ENCODE results near the gene MYZAP. TPM values are rescaled to one million over a fixed set of nuclear protein-coding genes. Genes with fewer than 3 reads are reported as not detected.
"Not testable (repeated sequence)": the region's sequence is repeated elsewhere in the genome, so short reads cannot be mapped to it uniquely, and the experiment has no call there.

The MYZAP gene
- total and polyA plus RNA-seq, 11 donors = 280 to 1,065 (median 610) TPM

DNA sequence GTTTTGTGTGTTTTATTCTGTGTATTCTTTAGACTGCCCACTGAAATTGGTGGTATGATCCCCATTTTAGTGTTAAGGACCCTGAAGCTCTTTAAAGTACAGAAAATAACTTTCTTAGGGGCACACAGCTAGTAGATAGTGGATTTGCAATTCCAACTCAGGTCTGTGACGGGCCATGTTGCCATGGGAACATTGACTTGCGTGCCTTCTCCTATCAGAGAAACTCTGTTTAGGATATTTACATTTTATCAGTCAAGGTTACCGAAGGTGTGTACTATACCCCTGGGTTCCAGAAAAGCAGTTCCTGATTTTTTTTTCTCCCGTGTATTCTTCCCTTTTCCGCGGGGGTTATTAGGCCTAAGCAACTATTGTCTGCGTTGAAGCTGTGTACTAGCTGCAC, 19.4 kb downstream of the MYZAP start:
- Histone ChIP-seq H3K27ac (peak overlapping the region; percentile 69 to 96 (median 82)), H3K4me3 (no peak overlapping the region), H3K36me3 (peaks cover 0 to 16% (median 0%) of the 10 kb centered on the region in 9 donors), H3K4me1 (peaks cover 5 to 82% (median 43%) of the 10 kb centered on the region in 12 donors), H3K9me3 (no peaks in the 10 kb centered on the region), H3K27me3 (no peaks in the 10 kb centered on the region)
- DNase-seq (no peak), ATAC-seq (no peak)
- intact Hi-C loops (cut with DNase I) = loop anchor here in 4 of 10 donors (2.0 to 10.0 kb wide), 3 partner anchors 46 to 50 kb away; no protein-coding TSS in a partner anchor
- WGBS, 4 donors = 58 to 66% (median 60%) methylated on average over 7 of the region's 7 CpGs
- TF ChIP-seq POLR2A (IDR thresholded peaks at IDR 0.05) = no peak

GRCh38 chr15:57611938-57612337, 20.2 kb downstream of the MYZAP start:
- 29 to 35% (median 34%) methylated on average over 3 of the region's 3 CpGs for WGBS, 4 donors
- peaks cover 0 to 8% (median 0%) of the 10 kb centered on the region in 9 donors for H3K36me3 ChIP-seq
- ATAC-seq = peak; percentile 34 to 73 (median 42)
- H3K27ac ChIP-seq = peak overlapping the region; percentile 69 to 96 (median 82)
- no peaks in the 10 kb centered on the region for H3K27me3 ChIP-seq
- peaks cover 5 to 82% (median 40%) of the 10 kb centered on the region in 12 donors for H3K4me1 ChIP-seq
- intact Hi-C loops (cut with DNase I) = loop anchor here in 5 of 10 donors (2.0 to 10.0 kb wide), 3 partner anchors 47 to 51 kb away; no protein-coding TSS in a partner anchor
- peak in 2 of 5 donors; percentile 54 to 67 for DNase-seq
- TF ChIP-seq, protein P1, sequence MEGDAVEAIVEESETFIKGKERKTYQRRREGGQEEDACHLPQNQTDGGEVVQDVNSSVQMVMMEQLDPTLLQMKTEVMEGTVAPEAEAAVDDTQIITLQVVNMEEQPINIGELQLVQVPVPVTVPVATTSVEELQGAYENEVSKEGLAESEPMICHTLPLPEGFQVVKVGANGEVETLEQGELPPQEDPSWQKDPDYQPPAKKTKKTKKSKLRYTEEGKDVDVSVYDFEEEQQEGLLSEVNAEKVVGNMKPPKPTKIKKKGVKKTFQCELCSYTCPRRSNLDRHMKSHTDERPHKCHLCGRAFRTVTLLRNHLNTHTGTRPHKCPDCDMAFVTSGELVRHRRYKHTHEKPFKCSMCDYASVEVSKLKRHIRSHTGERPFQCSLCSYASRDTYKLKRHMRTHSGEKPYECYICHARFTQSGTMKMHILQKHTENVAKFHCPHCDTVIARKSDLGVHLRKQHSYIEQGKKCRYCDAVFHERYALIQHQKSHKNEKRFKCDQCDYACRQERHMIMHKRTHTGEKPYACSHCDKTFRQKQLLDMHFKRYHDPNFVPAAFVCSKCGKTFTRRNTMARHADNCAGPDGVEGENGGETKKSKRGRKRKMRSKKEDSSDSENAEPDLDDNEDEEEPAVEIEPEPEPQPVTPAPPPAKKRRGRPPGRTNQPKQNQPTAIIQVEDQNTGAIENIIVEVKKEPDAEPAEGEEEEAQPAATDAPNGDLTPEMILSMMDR (IDR thresholded peaks at IDR 0.05) = peak; percentile 9 to 59 (median 42)
- no peak for TF ChIP-seq POLR2A (IDR thresholded peaks at IDR 0.05)
- no peaks in the 10 kb centered on the region for H3K9me3 ChIP-seq
- no peak overlapping the region for H3K4me3 ChIP-seq

- intact Hi-C loops (cut with DNase I) = loop anchor here in 3 of 10 donors (5.0 to 10.0 kb wide), 2 partner anchors 49 to 52 kb away; no protein-coding TSS in a partner anchor
- TF ChIP-seq POLR2A (IDR thresholded peaks at IDR 0.05) = no peak
- TF ChIP-seq, protein P1 (IDR thresholded peaks at IDR 0.05) = no peak
- no peak for DNase-seq
- 51 to 75% (median 65%) methylated on average over 7 of the region's 7 CpGs for WGBS, 4 donors
- H3K27me3 ChIP-seq = no peaks in the 10 kb centered on the region
- peaks cover 0 to 19% (median 8%) of the 10 kb centered on the region in 9 donors for H3K36me3 ChIP-seq
- ATAC-seq = no peak
- no peaks in the 10 kb centered on the region for H3K9me3 ChIP-seq
- H3K27ac ChIP-seq = peak overlapping the region in 11 of 12 donors; percentile 48 to 96 (median 63)
- peaks cover 9 to 85% (median 46%) of the 10 kb centered on the region in 12 donors for H3K4me1 ChIP-seq
- H3K4me3 ChIP-seq = no peak overlapping the region
Measured at GRCh38 chr15:57614241-57614640, 22.5 kb downstream of the MYZAP start.

GRCh38 chr15:57615951-57616496, 24.3 kb downstream of the MYZAP start:
- ATAC-seq = not testable (repeated sequence)
- H3K27ac ChIP-seq = peak overlapping the region in 10 of 12 donors; percentile 48 to 96 (median 66)

DNA sequence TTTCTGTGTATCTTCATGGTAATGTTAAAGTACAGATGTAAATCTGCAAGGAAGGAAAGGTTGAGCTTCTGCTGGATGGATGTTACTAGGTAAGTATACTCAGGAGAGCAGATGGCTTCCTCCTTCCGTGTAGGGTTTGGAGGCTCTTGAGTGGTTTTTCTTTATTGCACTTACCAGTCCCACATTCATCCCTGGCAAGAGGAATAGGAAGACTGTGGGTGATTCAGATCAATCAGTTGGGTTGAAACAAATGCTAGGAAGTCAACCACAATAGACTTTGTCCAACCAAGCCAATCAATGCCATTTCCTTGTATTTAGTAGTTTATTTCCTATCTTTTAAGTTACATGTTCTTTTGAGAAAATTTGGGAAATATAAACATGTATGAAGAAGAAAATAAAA, 26.6 kb downstream of the MYZAP start:
- peak overlapping the region in 6 of 12 donors; percentile 22 to 96 (median 56) for H3K27ac ChIP-seq
- H3K4me1 ChIP-seq = peaks cover 0 to 78% (median 49%) of the 10 kb centered on the region in 12 donors
- intact Hi-C loops (cut with DNase I) = loop anchor here in 1 of 10 donors (10.0 kb wide), 1 partner anchor 54 kb away; no protein-coding TSS in a partner anchor
- H3K27me3 ChIP-seq = no peaks in the 10 kb centered on the region
- DNase-seq (no peak), ATAC-seq (no peak)
- H3K36me3 ChIP-seq = peaks cover 0 to 54% (median 18%) of the 10 kb centered on the region in 9 donors
- H3K4me3 ChIP-seq = no peak overlapping the region
- WGBS, 4 donors = 48 to 71% (median 67%) methylated on average over 1 of the region's 1 CpG
- no peaks in the 10 kb centered on the region for H3K9me3 ChIP-seq
- TF ChIP-seq, protein P1 (IDR thresholded peaks at IDR 0.05) = no peak
- no peak for TF ChIP-seq POLR2A (IDR thresholded peaks at IDR 0.05)

More at GRCh38 chr15:57615951-57616496, 24.3 kb downstream of the MYZAP start:
- not testable (repeated sequence) for H3K27me3 ChIP-seq, H3K9me3 ChIP-seq, H3K4me3 ChIP-seq, DNase-seq
- Histone ChIP-seq H3K36me3 (peaks cover 0 to 31% (median 11%) of the 10 kb centered on the region in 9 donors), H3K4me1 (peaks cover 9 to 84% (median 55%) of the 10 kb centered on the region in 12 donors)
- 67 to 77% (median 72%) methylated on average over 8 of the region's 8 CpGs for WGBS, 4 donors
- intact Hi-C loops (cut with DNase I) = loop anchor here in 1 of 10 donors (10.0 kb wide), 1 partner anchor 51 kb away; no protein-coding TSS in a partner anchor

Measured in heart left ventricle (tissue), 16 donors.